ENCODE measurements around the gene DEAF1. TPM values are rescaled to one million over a fixed set of nuclear protein-coding genes. Genes with fewer than 3 reads are reported as not detected.

Gene DEAF1
- total RNA-seq, 2 donors from 2014 or later, result 44.1 to 51.9 TPM

DNA sequence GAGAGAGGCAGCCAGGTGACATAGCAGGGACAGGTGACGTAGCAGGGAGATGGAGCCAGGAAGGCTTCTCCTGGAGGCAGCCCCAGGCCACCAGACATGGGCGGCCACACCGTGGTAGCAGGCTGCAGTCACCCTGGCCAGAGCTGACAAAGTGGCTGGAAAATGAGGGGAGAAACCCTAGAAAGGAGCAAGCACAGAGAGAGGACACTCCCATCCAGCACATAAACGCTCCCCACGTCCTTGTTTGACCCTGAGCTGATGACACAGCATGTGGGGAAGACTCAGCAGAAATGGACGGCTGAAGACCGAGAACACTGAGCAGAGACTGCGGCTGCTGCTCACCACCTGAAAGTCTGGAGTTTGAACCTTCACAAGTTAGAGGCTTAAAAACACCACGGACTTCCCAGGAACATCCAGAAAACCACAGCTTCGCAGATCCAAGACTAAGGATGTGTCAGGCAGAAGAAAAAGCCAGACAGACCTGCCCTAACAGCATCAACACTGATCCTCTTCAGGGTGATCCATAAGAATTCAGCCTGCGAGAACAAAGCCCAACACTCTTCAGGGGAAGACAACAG, 29.2 kb downstream of the DEAF1 start:
- H3K9ac ChIP-seq (ENCODE audit: extremely low read depth, low read length, poor library complexity, severe bottlenecking), result no peak overlapping the region
- Mint-ChIP-seq H3K27ac (peak overlapping the region; percentile 64), H3K27me3 (ENCODE audit: insufficient read depth) (no peaks in the 10 kb centered on the region), H3K9me3 (no peaks in the 10 kb centered on the region), H3K36me3 (ENCODE audit: low read depth) (peaks cover 33% of the 10 kb centered on the region), H3K4me1 (no peaks in the 10 kb centered on the region), H3K4me3 (no peak overlapping the region)
- H3K27ac ChIP-seq (ENCODE audit: low read depth, low read length), result no peak overlapping the region
- no peaks in the 10 kb centered on the region for H3K9me3 ChIP-seq (ENCODE audit: control insufficient read depth, low read length)
- WGBS, 2 experiments (ENCODE audit: insufficient coverage in 1 of 2, insufficient read length in 1 of 2), result 93% methylated on average over 8 to 11 of the region's 11 CpGs
- no peaks in the 10 kb centered on the region for H3K4me1 ChIP-seq (ENCODE audit: control insufficient read depth, insufficient read depth, low read length)
- DNase-seq, result no peak
- TF ChIP-seq, protein P1, sequence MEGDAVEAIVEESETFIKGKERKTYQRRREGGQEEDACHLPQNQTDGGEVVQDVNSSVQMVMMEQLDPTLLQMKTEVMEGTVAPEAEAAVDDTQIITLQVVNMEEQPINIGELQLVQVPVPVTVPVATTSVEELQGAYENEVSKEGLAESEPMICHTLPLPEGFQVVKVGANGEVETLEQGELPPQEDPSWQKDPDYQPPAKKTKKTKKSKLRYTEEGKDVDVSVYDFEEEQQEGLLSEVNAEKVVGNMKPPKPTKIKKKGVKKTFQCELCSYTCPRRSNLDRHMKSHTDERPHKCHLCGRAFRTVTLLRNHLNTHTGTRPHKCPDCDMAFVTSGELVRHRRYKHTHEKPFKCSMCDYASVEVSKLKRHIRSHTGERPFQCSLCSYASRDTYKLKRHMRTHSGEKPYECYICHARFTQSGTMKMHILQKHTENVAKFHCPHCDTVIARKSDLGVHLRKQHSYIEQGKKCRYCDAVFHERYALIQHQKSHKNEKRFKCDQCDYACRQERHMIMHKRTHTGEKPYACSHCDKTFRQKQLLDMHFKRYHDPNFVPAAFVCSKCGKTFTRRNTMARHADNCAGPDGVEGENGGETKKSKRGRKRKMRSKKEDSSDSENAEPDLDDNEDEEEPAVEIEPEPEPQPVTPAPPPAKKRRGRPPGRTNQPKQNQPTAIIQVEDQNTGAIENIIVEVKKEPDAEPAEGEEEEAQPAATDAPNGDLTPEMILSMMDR (conservative IDR thresholded peaks at IDR 0.05), result no peak
- no peak overlapping the region for H3K4me3 ChIP-seq (ENCODE audit: low read length)
- no peaks in the 10 kb centered on the region for H3K27me3 ChIP-seq (ENCODE audit: control insufficient read depth, insufficient read depth, low read length, poor library complexity, severe bottlenecking)
- peaks cover 22% of the 10 kb centered on the region for H3K36me3 ChIP-seq (ENCODE audit: control insufficient read depth, insufficient read depth, low read length)

DNA sequence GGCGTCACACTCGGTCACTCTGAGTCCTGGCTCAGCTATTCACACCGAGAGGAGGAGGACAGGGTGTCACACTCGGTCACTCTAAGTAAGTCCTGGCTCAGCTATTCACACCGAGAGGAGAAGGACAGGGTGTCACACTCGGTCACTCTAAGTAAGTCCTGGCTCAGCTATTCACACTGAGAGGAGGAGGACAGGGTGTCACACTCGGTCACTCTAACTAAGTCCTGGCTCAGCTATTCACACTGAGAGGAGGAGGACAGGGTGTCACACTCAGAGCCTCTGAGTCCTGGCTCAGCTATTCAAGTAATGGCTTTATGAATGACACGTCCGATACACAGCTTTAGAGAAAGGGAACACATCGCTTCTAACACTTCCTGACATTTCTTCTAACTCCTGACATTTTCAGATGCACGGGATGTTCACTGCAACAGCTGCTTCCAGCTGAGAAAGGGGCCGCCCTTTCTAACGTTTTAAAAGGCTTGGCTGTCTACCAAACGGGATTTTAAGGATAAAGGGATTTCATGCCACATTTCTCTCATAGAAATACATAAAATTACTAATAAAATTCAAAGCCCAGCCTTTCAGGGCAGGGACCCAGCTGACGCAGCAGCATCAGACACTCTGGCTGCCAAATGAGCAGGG, 29.8 kb downstream of the DEAF1 start:
- H3K9me3 ChIP-seq (ENCODE audit: control insufficient read depth, low read length), result no peaks in the 10 kb centered on the region
- Mint-ChIP-seq H3K27ac (no peak overlapping the region), H3K4me3 (no peak overlapping the region), H3K27me3 (ENCODE audit: insufficient read depth) (no peaks in the 10 kb centered on the region), H3K9me3 (no peaks in the 10 kb centered on the region), H3K36me3 (ENCODE audit: low read depth) (peaks cover 31% of the 10 kb centered on the region), H3K4me1 (no peaks in the 10 kb centered on the region)
- TF ChIP-seq, protein P1 (conservative IDR thresholded peaks at IDR 0.05), result no peak
- WGBS, 2 experiments (ENCODE audit: insufficient coverage in 1 of 2, insufficient read length in 1 of 2), result 94 to 96% methylated on average over 8 to 15 of the region's 15 CpGs
- no peaks in the 10 kb centered on the region for H3K4me1 ChIP-seq (ENCODE audit: control insufficient read depth, insufficient read depth, low read length)
- peaks cover 26% of the 10 kb centered on the region for H3K36me3 ChIP-seq (ENCODE audit: control insufficient read depth, insufficient read depth, low read length)
- H3K9ac ChIP-seq (ENCODE audit: extremely low read depth, low read length, poor library complexity, severe bottlenecking), result no peak overlapping the region
- no peak for DNase-seq
- no peaks in the 10 kb centered on the region for H3K27me3 ChIP-seq (ENCODE audit: control insufficient read depth, insufficient read depth, low read length, poor library complexity, severe bottlenecking)
- H3K27ac ChIP-seq (ENCODE audit: low read depth, low read length), result no peak overlapping the region
- H3K4me3 ChIP-seq (ENCODE audit: low read length), result no peak overlapping the region

DNA sequence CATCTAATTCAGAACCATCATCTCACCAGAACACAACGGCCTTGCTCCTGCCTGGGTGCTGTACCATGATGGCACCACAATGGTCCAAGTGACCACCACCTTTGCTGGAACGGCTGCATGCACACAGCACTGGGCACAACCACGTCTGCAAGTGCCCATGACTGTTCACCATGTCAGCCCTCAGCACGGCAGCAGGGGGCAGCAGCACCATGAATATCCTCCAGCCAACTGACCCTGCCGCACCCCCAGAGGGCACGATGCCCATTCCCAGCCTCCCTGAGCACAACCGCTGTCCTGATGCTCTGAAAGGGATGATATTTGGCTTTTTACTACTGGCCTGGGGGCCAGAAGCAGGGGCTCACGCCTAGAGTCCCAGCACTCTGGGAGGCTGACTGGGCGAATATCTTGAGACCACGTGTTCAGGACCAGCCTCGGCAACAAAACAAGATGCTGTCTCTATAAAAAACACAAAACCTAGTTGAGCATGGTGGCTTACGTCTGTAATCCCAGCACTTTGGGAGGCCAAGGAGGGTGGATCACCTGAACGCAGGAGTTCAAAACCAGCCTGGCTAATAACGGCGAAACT, 32.2 kb downstream of the DEAF1 start:
- 86 to 87% methylated on average over 12 to 15 of the region's 15 CpGs for WGBS, 2 experiments (ENCODE audit: insufficient coverage in 1 of 2, insufficient read length in 1 of 2)
- no peaks in the 10 kb centered on the region for H3K9me3 Mint-ChIP-seq
- peaks cover 35% of the 10 kb centered on the region for H3K36me3 Mint-ChIP-seq (ENCODE audit: low read depth)
- H3K36me3 ChIP-seq (ENCODE audit: control insufficient read depth, insufficient read depth, low read length), result peaks cover 34% of the 10 kb centered on the region
- H3K9me3 ChIP-seq (ENCODE audit: control insufficient read depth, low read length), result no peaks in the 10 kb centered on the region
- H3K4me3 Mint-ChIP-seq, result no peak overlapping the region
- H3K27me3 ChIP-seq (ENCODE audit: control insufficient read depth, insufficient read depth, low read length, poor library complexity, severe bottlenecking), result no peaks in the 10 kb centered on the region
- no peaks in the 10 kb centered on the region for H3K4me1 Mint-ChIP-seq
- DNase-seq, result peak; percentile 89
- H3K27ac Mint-ChIP-seq, result no peak overlapping the region
- no peak overlapping the region for H3K9ac ChIP-seq (ENCODE audit: extremely low read depth, low read length, poor library complexity, severe bottlenecking)
- H3K27me3 Mint-ChIP-seq (ENCODE audit: insufficient read depth), result no peaks in the 10 kb centered on the region
- H3K27ac ChIP-seq (ENCODE audit: low read depth, low read length), result no peak overlapping the region
- no peak overlapping the region for H3K4me3 ChIP-seq (ENCODE audit: low read length)
- TF ChIP-seq, protein P1 (conservative IDR thresholded peaks at IDR 0.05), result peak; percentile 85
- H3K4me1 ChIP-seq (ENCODE audit: control insufficient read depth, insufficient read depth, low read length), result no peaks in the 10 kb centered on the region

Data from endodermal cell (in vitro differentiated cells).